Spleen (tissue), 7 donors: ENCODE results near the gene NPLOC4.

ENCODE experiments used
- POLR2A ChIP-seq, 3 donors: fragments of 450-650 bp; IDR thresholded peaks; one replicate each; pipeline ENCODE4 v1.5.1; 2017; ENCODE audit warnings: antibody characterized with exemption in 3 of 3, mild to moderate bottlenecking in 1 of 3
- TF ChIP-seq, protein P1 (sequence below), 11 experiments: fragments of 200-600 bp in 7 of 11; fragments of 450-650 bp in 4 of 11; sonication (generic) in 4 of 11; IDR thresholded peaks in 8 of 11; conservative IDR thresholded peaks in 3 of 11; 1 replicate in 7 of 11; 2 replicates in 4 of 11; pipeline versions ENCODE4 v1.4.0 to v1.8.0; 2016 to 2021; ENCODE audit warnings: antibody characterized with exemption in 11 of 11, inconsistent platforms in 4 of 11, mild to moderate bottlenecking in 1 of 11
- donor health status: DM: no; HTN: no; CAD: no; lungs with moderate emphysema.
- donor health status: DM: no; HTN: no; CAD: no.
- donor health status: DM: no; HTN: no; CAD: no.

DNA sequence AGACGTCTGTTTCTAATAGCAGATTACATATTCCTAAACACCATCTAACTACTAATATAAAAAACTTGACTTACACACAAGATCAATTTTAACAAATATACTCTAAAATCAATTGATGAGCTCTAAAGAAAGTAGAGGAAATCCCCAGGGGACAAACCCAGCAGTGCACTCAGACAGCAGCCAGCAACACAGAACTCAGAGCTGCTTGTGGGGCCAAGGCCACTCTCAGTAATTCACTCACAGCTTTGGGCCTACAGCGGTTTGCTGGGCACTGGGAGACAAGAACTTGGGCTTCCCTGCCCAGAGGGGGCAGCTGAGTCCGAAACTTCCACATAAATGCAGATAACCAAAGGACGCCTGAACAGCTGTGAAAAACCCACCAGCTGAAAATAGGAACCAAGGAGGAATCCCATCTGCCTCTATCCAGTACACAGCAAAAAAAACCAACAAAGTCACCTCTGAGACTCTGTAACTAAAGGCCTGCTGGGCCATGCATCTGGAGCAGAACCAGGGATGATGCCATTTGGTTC is 21.4 kb downstream of the NPLOC4 start:
- TF ChIP-seq, protein P1, sequence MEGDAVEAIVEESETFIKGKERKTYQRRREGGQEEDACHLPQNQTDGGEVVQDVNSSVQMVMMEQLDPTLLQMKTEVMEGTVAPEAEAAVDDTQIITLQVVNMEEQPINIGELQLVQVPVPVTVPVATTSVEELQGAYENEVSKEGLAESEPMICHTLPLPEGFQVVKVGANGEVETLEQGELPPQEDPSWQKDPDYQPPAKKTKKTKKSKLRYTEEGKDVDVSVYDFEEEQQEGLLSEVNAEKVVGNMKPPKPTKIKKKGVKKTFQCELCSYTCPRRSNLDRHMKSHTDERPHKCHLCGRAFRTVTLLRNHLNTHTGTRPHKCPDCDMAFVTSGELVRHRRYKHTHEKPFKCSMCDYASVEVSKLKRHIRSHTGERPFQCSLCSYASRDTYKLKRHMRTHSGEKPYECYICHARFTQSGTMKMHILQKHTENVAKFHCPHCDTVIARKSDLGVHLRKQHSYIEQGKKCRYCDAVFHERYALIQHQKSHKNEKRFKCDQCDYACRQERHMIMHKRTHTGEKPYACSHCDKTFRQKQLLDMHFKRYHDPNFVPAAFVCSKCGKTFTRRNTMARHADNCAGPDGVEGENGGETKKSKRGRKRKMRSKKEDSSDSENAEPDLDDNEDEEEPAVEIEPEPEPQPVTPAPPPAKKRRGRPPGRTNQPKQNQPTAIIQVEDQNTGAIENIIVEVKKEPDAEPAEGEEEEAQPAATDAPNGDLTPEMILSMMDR (IDR thresholded peaks at IDR 0.05 in 8 of 11, conservative IDR thresholded peaks at IDR 0.05 in 3 of 11): no peak
- TF ChIP-seq POLR2A (IDR thresholded peaks at IDR 0.05): no peak
